DND-41 (cell line): ENCODE data around the gene SLC6A3.

Experiments used
- CTCF ChIP-seq: IDR thresholded peaks from 2 replicates; pipeline ENCODE4 v1.5.1; 2012; ENCODE audit warnings: borderline replicate concordance, low read length, moderate library complexity, mild to moderate bottlenecking; ENCODE audit not compliant: poor library complexity, severe bottlenecking; ENCODE audit errors: extremely low read depth
- EZH2 ChIP-seq: IDR thresholded peaks from 3 replicates; pipeline ENCODE4 v1.6.1; 2012; ENCODE audit warnings: borderline replicate concordance, low read depth, mild to moderate bottlenecking, moderate library complexity, low read length, inconsistent platforms; ENCODE audit not compliant: severe bottlenecking

GRCh38 chr5:1465966-1466471 lies 20.8 kb upstream of the SLC6A3 start:
- no peak for TF ChIP-seq CTCF
- TF ChIP-seq EZH2: no peak
